Left lung (tissue), 10 donors: ENCODE data around the gene SMC4. TPM values are rescaled to one million over a fixed set of nuclear protein-coding genes. Genes with fewer than 3 reads are reported as not detected.

ENCODE experiments used
- ATAC-seq: fragments of 200-7000 bp; cut with Tn5 transposase; one replicate; pipeline ENCODE4 v1.9.1; 2020; ENCODE audit warnings: moderate library complexity
- DNase-seq, 4 donors: peaks; one replicate each; pipeline ENCODE4 v3.0.0-alpha.2; 2013 to 2020
- H3K27ac ChIP-seq, 2 donors: fragments of 200-600 bp; sonication (generic) in 1 of 2; one replicate each; pipeline versions ENCODE4 v1.5.0 to v1.8.0; 2020 to 2021
- H3K27me3 ChIP-seq, 2 donors: fragments of 200-600 bp; sonication (generic) in 1 of 2; one replicate each; pipeline versions ENCODE4 v1.5.0 to v1.8.0; 2020 to 2021
- H3K36me3 ChIP-seq, 2 donors: fragments of 200-600 bp; sonication (generic) in 1 of 2; one replicate each; pipeline versions ENCODE4 v1.5.0 to v1.8.0; 2020 to 2021
- H3K4me1 ChIP-seq, 2 donors: fragments of 200-600 bp; one replicate each; pipeline ENCODE4 v1.8.0; 2021
- H3K4me3 ChIP-seq, 2 donors: fragments of 200-600 bp; sonication (generic) in 1 of 2; one replicate each; pipeline versions ENCODE4 v1.5.0 to v1.8.0; 2020 to 2021; ENCODE audit warnings: mild to moderate bottlenecking in 1 of 2
- H3K9me3 ChIP-seq, 2 donors: fragments of 200-600 bp; sonication (generic) in 1 of 2; one replicate each; pipeline versions ENCODE4 v1.5.0 to v1.8.0; 2020 to 2021
- CTCF ChIP-seq, 2 donors: fragments of 200-600 bp; sonication (generic) in 1 of 2; IDR thresholded peaks; one replicate each; pipeline versions ENCODE4 v1.5.0 to v1.8.0; 2021; ENCODE audit warnings: antibody characterized with exemption in 2 of 2
- intact Hi-C, 2 donors: fragments of 100-400 bp; cut with DNase I; formaldehyde crosslinking; loops; one replicate each; pipeline versions ENCODE4 v1.11.2 to v1.14.2; 2022
- polyA plus RNA-seq, 6 donors: library from polyadenylated mRNA; unstranded; fragments of 120-200 nt; gene quantifications; one replicate each; pipeline ENCODE4 v1.2.1, GENCODE V29; 2013; ENCODE audit not compliant: insufficient read length in 6 of 6
- total RNA-seq, 2 donors: library from RNA; stranded (reverse); fragmentation: NEBNext Ultra II Directional; extraction: Animal tissue kit (Norgen Biotek cat#: 25700); gene quantifications; one replicate each; pipeline ENCODE4 v1.2.1, GENCODE V29; 2021
- donor health status: DM: no; HTN: yes; CAD: no.
- donor health status: DM: no; HTN: no; CAD: no.

SMC4 gene
- total and polyA plus RNA-seq, 8 donors: 68.6 to 224 (median 142) TPM

DNA sequence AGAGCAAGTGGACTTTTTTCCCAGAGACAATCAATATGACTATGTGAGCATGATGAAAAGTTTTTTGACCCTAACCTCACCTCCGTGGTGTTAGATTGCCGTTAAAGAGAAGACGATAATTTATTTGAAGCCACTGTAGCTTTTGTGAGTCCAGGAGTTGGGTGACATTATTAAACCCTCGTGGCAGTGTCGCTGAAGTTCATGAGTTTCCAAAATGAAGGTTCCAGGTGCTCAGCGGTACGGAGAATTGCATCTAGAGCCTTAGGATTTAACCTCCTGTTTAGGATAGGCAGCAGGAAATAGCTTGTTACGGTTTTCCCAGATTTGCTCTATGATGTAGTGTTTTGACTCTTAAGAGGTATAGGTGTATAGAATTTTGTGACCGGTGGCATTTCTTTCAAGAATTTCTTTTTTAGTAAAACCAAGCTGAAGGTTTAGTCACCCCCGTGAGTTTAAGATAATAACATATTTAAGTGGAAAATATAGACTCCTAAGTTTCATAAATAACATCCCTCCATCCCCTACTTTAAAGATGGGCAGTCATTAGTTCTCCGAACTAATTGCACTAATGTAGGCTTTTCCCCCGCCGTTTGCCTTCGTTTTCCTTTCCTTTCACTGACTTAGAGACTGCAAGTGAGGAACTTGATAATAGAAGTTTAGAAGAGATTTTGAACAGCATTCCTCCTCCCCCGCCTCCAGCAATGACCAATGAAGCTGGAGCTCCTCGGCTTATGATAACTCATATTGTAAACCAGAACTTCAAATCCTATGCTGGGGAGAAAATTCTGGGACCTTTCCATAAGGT, 2.0 kb downstream of the SMC4 start:
- Histone ChIP-seq H3K4me3 (peak overlapping the region; percentile 72 to 81), H3K4me1 (peaks cover 0 to 57% of the 10 kb centered on the region in 2 donors), H3K9me3 (no peaks in the 10 kb centered on the region), H3K27ac (peak overlapping the region; percentile 91 to 93), H3K27me3 (no peaks in the 10 kb centered on the region), H3K36me3 (peaks cover 0 to under 1% of the 10 kb centered on the region in 2 donors)
- intact Hi-C loops: no loop called here
- no peak for TF ChIP-seq CTCF (IDR thresholded peaks at IDR 0.05)
- DNase-seq (peak in 2 of 4 donors; percentile 48 to 74), ATAC-seq (peak; percentile 18)

- peak overlapping the region; percentile 72 to 81 for H3K4me3 ChIP-seq
- DNase-seq: no peak
- no peak for ATAC-seq
- peaks cover 0 to 10% of the 10 kb centered on the region in 2 donors for H3K36me3 ChIP-seq
- peak overlapping the region; percentile 35 to 91 for H3K27ac ChIP-seq
- no peaks in the 10 kb centered on the region for H3K9me3 ChIP-seq
- H3K4me1 ChIP-seq: peaks cover 0 to 57% of the 10 kb centered on the region in 2 donors
- H3K27me3 ChIP-seq: no peaks in the 10 kb centered on the region
- TF ChIP-seq CTCF (IDR thresholded peaks at IDR 0.05): no peak
- intact Hi-C loops: no loop called here
These were observed 3.0 kb downstream of the SMC4 start for GRCh38 chr3:160402221-160403027.

- peaks cover 0 to 52% of the 10 kb centered on the region in 2 donors for H3K4me1 ChIP-seq
- no peak for DNase-seq
- peak overlapping the region; percentile 12 to 81 for H3K4me3 ChIP-seq
- ATAC-seq: no peak
- H3K27ac ChIP-seq: peak overlapping the region; percentile 35 to 91
- no peaks in the 10 kb centered on the region for H3K27me3 ChIP-seq
- H3K9me3 ChIP-seq: no peaks in the 10 kb centered on the region
- intact Hi-C loops: no loop called here
- TF ChIP-seq CTCF (IDR thresholded peaks at IDR 0.05): no peak
- peaks cover 0 to 13% of the 10 kb centered on the region in 2 donors for H3K36me3 ChIP-seq
These were observed 3.6 kb downstream of the SMC4 start for GRCh38 chr3:160403028-160403545.

- no peaks in the 10 kb centered on the region for H3K27me3 ChIP-seq
- H3K27ac ChIP-seq: peak overlapping the region; percentile 48 to 91
- no peak for ATAC-seq
- H3K4me3 ChIP-seq: peak overlapping the region in 1 of 2 donors; percentile 81
- intact Hi-C loops: no loop called here
- DNase-seq: no peak
- TF ChIP-seq CTCF (IDR thresholded peaks at IDR 0.05): no peak
- peaks cover 0 to 46% of the 10 kb centered on the region in 2 donors for H3K4me1 ChIP-seq
- peaks cover 0 to 13% of the 10 kb centered on the region in 2 donors for H3K36me3 ChIP-seq
- H3K9me3 ChIP-seq: no peaks in the 10 kb centered on the region
These were observed 4.5 kb downstream of the SMC4 start for GRCh38 chr3:160403796-160404470.
